ENCODE data around the gene DCN.

Gene DCN

GRCh38 chr12:91094032-91094662 lies 88.5 kb downstream of the DCN start:
- Histone ChIP-seq H3K36me3 (ENCODE audit: insufficient read depth, low read length) (no peaks in the 10 kb centered on the region), H3K9ac (ENCODE audit: low read depth, low read length) (no peak overlapping the region), H3K9me3 (ENCODE audit: control insufficient read depth, insufficient read depth, low read length) (no peaks in the 10 kb centered on the region; the same call in 1 of the 2 replicates), H3K4me1 (ENCODE audit: insufficient read depth, low read length) (no peaks in the 10 kb centered on the region)

- no peaks in the 10 kb centered on the region for H3K4me1 ChIP-seq (ENCODE audit: insufficient read depth, low read length)
- no peak overlapping the region for H3K9ac ChIP-seq (ENCODE audit: low read depth, low read length)
- H3K9me3 ChIP-seq (ENCODE audit: control insufficient read depth, insufficient read depth, low read length) = no peaks in the 10 kb centered on the region; the same call in 1 of the 2 replicates
- H3K36me3 ChIP-seq (ENCODE audit: insufficient read depth, low read length) = no peaks in the 10 kb centered on the region
Observed at GRCh38 chr12:91093341-91093740, 89.3 kb downstream of the DCN start.

- Histone ChIP-seq H3K9ac (ENCODE audit: low read depth, low read length) (no peak overlapping the region), H3K9me3 (ENCODE audit: control insufficient read depth, insufficient read depth, low read length) (no peaks in the 10 kb centered on the region; the same call in 1 of the 2 replicates), H3K4me1 (ENCODE audit: insufficient read depth, low read length) (no peaks in the 10 kb centered on the region), H3K36me3 (ENCODE audit: insufficient read depth, low read length) (no peaks in the 10 kb centered on the region)
Observed at GRCh38 chr12:91091916-91092715, 90.5 kb downstream of the DCN start.

Data from ES-I3 (cell line).